Lower leg skin (tissue), 3 donors: ENCODE measurements around the gene UBA52.

Experiments used
- POLR2A ChIP-seq, 2 donors: fragments of 450-650 bp; IDR thresholded peaks; one replicate each; pipeline ENCODE4 v1.6.1; 2016 to 2017; ENCODE audit warnings: antibody characterized with exemption in 2 of 2, mild to moderate bottlenecking in 1 of 2, moderate library complexity in 1 of 2
- TF ChIP-seq, protein P1 (sequence below), 3 donors: fragments of 450-650 bp; IDR thresholded peaks; one replicate each; pipeline ENCODE4 v1.5.1; 2016; ENCODE audit warnings: antibody characterized with exemption in 3 of 3, mild to moderate bottlenecking in 3 of 3, moderate library complexity in 2 of 3

DNA sequence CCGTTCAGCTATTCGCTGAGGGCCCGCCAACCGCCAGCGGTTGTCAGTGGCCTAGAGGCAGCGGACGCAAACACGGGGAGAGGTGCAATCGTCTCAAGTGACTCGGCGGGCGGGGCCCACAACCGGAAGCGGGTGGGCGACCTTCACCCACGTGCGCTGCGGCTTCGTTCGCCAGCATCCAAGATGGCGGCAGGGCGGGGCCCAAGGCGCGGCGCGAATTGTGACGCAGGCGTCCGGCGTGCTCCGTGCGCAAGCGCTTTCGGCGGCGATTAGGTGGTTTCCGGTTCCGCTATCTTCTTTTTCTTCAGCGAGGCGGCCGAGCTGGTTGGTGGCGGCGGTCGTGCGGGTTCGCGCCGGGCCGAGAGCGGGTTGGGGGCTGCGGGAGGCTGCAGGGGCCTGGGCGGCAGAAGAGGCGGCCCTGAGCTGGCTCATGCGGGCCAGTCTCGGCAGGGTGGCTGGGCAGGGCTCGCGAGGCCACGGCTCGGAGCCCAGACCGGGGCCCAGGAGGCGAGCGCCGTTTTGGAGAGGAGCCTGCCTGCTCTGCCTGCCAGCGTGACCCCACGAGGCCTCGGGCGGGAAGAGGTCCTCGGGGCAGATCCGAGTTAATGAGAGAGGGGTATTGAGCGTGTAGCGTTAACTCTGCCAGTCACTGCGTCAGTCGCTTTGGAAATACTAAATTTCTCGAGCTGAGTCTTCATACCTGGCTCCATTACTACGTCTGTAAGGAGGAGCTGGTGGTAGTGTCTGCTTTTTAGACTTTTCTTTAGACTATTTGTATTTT lies at the start of gene UBA52:
- TF ChIP-seq, protein P1, sequence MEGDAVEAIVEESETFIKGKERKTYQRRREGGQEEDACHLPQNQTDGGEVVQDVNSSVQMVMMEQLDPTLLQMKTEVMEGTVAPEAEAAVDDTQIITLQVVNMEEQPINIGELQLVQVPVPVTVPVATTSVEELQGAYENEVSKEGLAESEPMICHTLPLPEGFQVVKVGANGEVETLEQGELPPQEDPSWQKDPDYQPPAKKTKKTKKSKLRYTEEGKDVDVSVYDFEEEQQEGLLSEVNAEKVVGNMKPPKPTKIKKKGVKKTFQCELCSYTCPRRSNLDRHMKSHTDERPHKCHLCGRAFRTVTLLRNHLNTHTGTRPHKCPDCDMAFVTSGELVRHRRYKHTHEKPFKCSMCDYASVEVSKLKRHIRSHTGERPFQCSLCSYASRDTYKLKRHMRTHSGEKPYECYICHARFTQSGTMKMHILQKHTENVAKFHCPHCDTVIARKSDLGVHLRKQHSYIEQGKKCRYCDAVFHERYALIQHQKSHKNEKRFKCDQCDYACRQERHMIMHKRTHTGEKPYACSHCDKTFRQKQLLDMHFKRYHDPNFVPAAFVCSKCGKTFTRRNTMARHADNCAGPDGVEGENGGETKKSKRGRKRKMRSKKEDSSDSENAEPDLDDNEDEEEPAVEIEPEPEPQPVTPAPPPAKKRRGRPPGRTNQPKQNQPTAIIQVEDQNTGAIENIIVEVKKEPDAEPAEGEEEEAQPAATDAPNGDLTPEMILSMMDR (IDR thresholded peaks at IDR 0.05) = no peak
- TF ChIP-seq POLR2A (IDR thresholded peaks at IDR 0.05) = no peak
